Measurements from ENCODE around the gene RALGPS1.

RALGPS1 gene

DNA sequence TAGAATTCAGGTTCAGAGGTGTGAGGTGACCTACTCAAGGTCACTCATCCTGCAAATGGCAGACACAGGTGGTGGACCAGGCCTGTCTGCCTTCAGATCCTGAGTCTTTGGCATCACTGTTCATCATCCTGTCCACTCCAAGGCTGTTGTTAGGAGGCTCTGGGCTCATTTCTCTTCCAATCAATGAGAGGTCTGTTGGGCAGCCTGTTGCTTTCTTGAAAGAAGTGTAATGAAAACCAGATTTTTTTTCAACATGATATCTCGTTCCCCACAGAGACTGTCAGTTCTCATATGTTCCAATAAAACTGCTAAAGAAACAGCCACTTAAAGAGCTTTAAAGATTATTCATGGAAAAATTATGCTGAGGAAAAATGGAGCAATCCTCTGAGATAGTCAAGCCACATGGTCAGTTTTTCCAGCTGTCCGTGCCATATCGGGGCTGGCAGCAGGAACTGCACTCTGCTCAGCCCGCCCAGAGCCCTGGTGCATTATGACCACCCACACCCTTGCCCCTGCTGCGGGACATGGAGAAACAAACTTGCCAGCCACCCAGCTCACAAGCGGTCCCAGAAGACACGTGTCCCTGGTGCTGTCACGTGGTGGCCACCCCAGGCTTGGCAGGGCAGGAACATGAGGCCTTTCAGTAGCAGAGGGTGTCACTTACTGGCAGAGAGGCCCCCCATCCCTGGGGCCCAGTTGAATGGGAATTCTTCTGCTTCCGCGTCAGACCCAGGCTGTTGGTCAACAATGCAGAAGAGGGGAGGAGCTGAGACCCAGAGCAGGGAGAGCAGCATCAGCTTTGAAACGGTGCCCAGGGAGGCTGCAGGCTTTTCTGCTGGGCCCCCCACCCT, 271.6 kb downstream of the RALGPS1 start:
- DNase-seq (ENCODE audit: low read depth): peak; percentile 90
- no peak overlapping the region for H3K4me3 ChIP-seq (ENCODE audit: low read length)
- TF ChIP-seq, protein P1, sequence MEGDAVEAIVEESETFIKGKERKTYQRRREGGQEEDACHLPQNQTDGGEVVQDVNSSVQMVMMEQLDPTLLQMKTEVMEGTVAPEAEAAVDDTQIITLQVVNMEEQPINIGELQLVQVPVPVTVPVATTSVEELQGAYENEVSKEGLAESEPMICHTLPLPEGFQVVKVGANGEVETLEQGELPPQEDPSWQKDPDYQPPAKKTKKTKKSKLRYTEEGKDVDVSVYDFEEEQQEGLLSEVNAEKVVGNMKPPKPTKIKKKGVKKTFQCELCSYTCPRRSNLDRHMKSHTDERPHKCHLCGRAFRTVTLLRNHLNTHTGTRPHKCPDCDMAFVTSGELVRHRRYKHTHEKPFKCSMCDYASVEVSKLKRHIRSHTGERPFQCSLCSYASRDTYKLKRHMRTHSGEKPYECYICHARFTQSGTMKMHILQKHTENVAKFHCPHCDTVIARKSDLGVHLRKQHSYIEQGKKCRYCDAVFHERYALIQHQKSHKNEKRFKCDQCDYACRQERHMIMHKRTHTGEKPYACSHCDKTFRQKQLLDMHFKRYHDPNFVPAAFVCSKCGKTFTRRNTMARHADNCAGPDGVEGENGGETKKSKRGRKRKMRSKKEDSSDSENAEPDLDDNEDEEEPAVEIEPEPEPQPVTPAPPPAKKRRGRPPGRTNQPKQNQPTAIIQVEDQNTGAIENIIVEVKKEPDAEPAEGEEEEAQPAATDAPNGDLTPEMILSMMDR (conservative IDR thresholded peaks at IDR 0.05; ENCODE audit: low read depth, low read length): no peak

DNA sequence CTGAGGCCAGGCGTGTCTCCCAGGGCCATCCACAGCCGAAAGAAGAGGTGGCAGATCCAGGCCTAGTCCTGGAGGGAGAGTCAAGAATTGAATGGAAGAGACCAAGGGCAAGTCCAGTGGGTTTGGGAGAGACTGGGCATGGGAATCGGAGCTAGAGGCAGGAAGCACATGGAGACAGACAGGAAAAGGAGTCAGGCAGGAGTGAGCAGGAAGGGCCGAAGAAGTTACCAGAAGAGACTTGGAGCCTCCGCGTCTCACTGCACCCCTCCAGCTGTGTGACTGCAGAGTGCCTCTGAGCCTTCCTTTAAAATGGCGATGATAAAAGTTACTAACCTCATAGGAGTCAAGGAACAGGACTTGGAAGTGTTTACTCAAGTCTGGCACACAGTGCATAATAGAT, 272.2 kb downstream of the RALGPS1 start:
- TF ChIP-seq, protein P1 (conservative IDR thresholded peaks at IDR 0.05; ENCODE audit: low read depth, low read length): no peak
- H3K4me3 ChIP-seq (ENCODE audit: low read length): no peak overlapping the region
- DNase-seq (ENCODE audit: low read depth): no peak

DNA sequence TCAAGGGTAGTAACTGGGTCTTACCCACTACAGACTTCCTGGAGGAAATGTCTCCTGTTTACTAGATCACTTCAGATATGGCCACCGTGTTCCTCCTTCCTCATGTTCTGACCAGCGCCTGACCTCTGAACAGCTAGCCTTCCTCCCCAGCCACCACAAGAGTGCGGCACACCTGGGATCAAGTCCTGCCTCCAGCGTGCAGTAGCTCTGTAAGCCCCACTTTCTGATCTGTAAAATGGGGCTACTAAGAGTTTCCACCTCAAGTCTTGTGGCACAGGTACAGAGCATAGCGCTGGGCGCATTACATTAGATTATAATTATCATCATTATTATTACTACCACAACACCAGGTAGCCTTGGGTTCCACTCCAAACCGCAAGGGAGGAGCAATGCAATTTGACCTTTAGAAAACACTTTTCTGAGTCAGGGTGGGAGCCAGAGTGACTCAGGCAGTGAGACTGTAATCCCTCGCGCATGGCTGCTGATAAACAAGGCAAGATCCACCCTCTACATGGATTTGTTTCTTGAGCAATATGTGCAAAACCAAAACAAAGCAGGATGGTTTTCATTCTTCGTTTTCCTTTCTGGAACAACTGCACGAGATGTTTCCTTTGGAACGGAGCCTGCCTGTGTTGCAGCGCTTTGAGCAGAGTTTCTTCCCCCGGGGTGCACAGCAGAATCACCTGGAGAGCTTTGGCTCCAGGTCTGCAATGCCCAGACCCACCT, 272.8 kb downstream of the RALGPS1 start:
- DNase-seq (ENCODE audit: low read depth): peak; percentile 99
- H3K4me3 ChIP-seq (ENCODE audit: low read length): no peak overlapping the region
- TF ChIP-seq, protein P1 (conservative IDR thresholded peaks at IDR 0.05; ENCODE audit: low read depth, low read length): no peak

DNA sequence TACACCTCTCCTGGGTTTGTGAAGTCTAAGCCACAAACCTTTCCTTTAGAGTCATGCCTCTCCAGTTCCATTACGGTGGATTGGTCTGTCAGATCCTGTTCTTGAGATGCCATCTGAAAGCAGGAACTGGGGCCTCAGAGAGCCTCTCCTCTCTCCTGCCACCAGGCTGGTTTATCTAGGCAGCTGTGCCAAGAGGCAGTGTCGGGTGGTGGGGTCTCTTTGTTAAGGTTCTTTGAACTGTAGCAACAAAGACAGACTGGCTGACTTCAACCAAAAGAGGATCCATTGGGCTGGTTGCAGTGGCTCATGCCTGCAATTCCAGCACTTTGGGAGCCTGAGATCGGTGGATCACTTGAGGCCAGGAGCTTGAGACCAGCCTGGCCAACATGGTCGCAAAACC, 273.8 kb downstream of the RALGPS1 start:
- TF ChIP-seq, protein P1 (conservative IDR thresholded peaks at IDR 0.05; ENCODE audit: low read depth, low read length): no peak
- H3K4me3 ChIP-seq (ENCODE audit: low read length): no peak overlapping the region
- no peak for DNase-seq (ENCODE audit: low read depth)

DNA sequence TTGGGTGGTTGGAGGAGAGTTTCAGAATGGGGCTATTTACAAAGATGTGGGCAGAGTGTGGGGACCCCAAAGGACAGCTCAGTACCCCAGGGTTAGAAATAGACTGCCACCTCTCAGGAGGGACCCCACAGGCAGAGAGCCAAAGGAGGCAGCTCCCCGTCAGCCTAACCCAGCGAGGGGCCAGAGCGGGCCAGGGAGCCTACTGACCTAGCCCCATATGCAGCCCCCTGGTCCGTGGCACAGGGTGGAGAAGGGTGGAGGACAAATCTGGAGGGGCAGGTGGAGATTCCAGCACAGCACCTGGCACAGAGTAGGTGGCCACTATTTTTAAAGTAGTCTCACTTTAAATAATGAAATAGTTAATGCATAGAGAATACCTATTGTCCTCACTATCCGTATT, 275.0 kb downstream of the RALGPS1 start:
- H3K4me3 ChIP-seq (ENCODE audit: low read length): no peak overlapping the region
- DNase-seq (ENCODE audit: low read depth): no peak
- TF ChIP-seq, protein P1 (conservative IDR thresholded peaks at IDR 0.05; ENCODE audit: low read depth, low read length): no peak

DNA sequence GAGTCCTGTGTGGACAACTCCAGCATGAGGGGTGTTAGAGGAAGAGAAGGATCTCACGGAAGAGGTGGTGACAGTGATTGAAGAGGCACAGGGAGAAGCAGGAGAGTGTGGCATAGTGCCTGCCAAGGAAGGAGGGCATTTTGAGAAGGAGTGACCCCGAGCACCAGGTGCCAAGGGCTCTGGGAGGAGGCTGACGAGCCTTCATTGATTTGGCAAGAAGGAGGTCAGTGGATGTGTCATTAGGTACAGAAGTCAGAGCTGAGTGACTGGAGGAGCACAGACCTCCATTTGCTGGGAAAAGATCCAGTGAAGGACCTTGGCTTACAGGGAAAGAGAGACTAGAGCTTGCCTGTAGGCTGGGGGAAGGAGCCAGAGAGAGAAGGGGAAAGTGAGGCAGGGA, 278.2 kb downstream of the RALGPS1 start:
- TF ChIP-seq, protein P1 (conservative IDR thresholded peaks at IDR 0.05; ENCODE audit: low read depth, low read length): no peak
- no peak overlapping the region for H3K4me3 ChIP-seq (ENCODE audit: low read length)
- DNase-seq (ENCODE audit: low read depth): no peak

Measured in retinal pigment epithelial cell (primary cell).